Activated CD4-positive, alpha-beta T cell treated with anti-CD3 and anti-CD28 coated beads for 24 hours (primary cell): ENCODE measurements around the gene COMMD2.

ENCODE experiments used
- DNase-seq, 2 donors: peaks; one replicate each; pipeline ENCODE4 v3.0.0-alpha.2; 2020; ENCODE audit warnings: low read depth in 2 of 2

Gene COMMD2

GRCh38 chr3:149752051-149752787 is at the start of gene COMMD2:
Gene COMMD2, minus strand, starts transcription at chr3:149752489. Its CDS starts 45 bp downstream, at chr3:149752444.
- DNase-seq = peak; percentile 62 to 64

- DNase-seq = no peak
Observed at GRCh38 chr3:149801639-149802038, 49.4 kb upstream of the COMMD2 start.

DNA sequence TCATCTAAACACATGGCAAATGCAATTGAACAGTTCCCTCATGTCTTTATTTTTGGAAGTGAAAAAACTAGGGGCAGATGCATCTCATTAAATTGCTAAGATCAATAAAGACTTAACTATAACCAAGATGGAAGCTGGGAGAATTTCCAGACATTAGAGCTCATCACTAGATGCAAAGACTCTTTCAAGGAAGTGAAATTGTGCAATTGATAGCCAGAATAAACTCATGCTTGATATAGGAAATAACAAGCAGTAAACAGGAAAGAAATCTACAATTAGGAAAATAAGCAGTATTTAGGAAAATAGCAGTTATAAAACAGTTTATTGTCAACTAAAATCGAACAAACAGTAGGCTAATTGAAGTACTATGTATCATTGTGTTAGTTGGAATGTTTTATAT is 48.9 kb upstream of the COMMD2 start:
- DNase-seq = no peak

DNA sequence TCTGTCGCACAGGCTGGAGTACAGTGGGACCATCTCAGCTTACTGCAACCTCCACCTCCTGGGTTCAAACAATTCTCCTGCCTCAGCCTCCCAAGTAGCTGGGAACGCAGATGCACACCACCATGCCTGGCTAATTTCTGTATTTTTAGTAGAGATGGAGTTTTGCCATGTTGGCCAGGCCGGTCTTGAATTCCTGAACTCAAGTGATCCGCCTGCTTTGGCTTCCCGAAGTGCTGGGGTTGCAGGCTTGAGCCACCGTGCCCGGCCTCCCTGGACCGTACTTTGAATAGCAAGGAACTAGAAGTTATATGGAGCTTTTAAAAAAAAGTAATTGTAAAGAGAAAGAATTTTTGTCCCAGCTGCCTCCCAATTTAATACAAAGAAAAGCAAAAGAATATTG is 48.4 kb upstream of the COMMD2 start:
- DNase-seq = no peak

GRCh38 chr3:149796026-149796425 is 43.7 kb upstream of the COMMD2 start:
- no peak for DNase-seq

GRCh38 chr3:149792452-149793270 is 40.4 kb upstream of the COMMD2 start, which contains the start of gene ANKUB1:
Gene ANKUB1, minus strand, starts transcription at chr3:149792554. Its CDS starts 188 bp downstream, at chr3:149792366.
- DNase-seq = no peak

DNA sequence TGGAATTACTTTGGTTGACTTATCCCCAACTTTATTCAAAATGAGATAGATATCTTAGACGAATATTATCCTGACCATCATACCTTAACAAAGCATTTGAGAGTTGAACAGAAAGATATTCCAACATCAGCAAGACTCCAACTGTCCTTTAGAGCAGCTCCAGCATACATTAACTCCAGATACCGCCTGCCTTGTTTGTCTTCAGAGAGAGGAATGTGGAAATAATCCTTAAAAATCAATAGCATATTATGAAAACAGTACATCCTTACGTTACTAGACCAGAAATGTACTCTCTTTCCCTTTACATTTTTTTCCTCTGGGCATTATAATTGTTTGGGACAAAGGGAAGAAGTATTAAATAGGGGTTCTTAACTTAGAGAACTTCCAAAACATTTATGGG is 38.4 kb upstream of the COMMD2 start:
- DNase-seq = no peak

GRCh38 chr3:149790268-149790667 is 38.0 kb upstream of the COMMD2 start:
- no peak for DNase-seq

DNA sequence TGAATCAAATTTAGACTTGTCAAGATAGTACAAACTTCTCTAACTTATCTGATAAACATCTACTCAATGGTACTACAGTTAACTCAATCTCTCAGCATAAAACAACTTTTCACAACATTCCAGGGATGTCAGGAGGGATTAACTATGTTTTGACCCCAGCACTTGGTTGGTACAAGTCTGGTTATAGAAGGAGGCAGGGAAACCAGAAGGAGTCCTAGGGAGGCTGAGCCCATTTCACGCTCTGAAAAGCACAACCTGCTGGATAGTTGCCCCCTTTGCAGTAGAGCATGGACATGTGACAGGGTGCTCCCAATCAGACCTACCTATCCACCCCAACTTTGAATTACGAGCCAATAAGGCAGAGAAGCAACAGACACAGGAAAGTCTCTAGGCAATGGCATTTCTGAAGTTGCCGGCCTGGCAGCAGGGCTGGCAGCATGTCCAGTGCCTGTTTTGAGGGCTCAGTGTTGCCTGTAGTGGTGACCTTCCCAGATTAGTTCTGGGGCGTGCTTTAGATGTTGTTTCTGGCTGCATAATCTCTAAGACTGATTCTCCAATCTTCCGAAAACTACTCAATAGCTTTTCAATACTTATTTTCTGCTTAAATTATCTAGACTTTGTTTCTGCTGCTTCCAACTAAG is 31.9 kb upstream of the COMMD2 start:
- no peak for DNase-seq

DNA sequence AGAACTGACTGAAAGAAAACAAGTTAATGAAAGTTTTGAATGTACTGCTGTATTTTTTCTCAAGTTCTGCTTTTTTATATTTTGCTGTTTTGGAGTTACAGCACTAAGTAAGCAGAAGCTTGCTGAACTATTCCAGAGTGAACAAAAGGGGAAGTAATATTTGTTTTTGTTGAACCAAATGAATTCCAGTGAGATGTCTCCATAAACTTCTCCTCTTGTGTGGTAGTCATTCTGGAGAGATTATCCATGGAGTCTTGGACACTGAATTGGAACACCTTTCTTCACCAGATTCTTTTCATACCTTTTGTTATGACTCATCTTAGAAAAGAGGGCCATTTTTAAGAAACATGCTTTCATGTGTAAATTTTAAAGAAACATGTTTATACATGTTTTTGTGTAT is 31.3 kb upstream of the COMMD2 start:
- DNase-seq = no peak

GRCh38 chr3:149781741-149782140 is 29.5 kb upstream of the COMMD2 start:
- DNase-seq = no peak

DNA sequence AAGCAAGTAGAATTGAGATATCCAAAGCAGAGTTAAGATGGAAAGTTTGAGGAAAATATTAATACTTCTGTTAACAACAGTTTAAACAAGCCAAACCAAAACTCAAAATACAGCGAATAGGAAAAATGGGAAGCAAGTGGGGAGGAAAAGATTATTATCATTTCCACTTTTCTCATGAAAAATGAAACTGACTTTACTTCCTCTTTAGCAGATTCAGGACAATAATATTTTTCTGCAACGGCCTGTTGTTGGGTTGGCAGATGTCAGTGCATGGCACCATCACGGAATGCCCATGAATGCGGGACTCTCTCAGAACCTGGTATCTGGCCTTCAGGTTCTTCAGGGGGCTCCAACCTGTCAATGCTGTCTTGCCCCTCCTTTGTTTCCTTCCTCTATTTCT is 28.9 kb upstream of the COMMD2 start:
- no peak for DNase-seq

- DNase-seq = no peak
Observed at GRCh38 chr3:149777414-149778214, 25.3 kb upstream of the COMMD2 start.

DNA sequence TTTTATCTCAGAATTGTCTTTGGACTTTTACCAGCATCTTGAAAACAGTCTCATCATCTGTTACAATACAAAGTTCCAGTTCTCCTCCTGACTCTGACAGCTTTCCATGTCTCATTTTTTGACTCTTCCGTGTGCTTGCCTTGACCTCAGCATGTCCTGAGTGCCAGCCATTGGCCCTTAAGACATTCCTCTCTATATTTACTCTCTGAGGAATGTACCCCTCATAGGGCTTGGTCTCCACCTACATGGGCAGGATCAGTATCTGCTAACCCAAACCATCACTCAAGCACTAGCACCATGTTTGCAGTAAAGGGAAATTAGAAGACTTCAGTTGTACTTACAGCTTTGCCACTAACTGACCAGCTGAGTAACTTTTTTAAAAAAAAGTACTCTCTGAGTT is 23.9 kb upstream of the COMMD2 start:
- no peak for DNase-seq

DNA sequence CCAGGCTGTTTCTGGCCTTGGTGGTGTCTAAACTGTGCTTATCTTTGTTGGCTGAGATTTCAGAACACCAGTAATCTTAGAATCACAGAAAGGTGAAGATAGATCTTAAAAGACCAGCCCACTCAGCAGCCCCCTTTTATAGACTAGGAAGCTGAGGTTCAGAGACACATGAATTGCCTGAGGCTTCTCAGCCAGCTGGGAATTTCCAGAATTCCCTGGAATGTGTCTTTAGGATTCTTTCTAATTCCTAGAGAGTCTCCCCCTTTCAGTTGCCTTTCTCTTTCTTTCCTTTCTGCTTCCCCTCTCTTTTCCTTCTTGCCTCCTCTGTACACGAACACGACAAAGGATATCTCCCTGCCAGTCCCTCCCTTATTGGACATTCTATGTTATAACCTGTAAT is 20.6 kb upstream of the COMMD2 start:
- DNase-seq = no peak

- DNase-seq = peak; percentile 16 to 23
Observed at GRCh38 chr3:149771652-149772271, 19.5 kb upstream of the COMMD2 start.

DNA sequence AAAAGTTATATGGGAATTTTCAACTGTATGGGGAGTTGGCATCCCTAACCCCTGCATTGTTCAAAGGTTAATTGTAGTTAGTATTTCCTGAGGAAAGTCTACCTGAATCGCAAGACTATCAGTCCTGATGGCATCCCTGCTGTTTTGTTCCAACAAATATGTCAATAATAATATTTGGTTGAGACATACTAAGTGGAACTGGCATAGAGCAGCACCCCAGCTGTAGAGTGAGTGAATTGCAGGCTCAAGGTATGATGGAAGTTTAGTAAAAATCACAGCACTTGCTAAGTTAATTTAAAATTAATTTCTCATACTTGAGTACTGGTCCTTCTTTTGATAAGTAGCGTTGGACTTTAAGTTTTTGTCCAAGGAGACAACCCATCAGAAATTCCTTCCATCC is 18.0 kb upstream of the COMMD2 start:
- no peak for DNase-seq

DNA sequence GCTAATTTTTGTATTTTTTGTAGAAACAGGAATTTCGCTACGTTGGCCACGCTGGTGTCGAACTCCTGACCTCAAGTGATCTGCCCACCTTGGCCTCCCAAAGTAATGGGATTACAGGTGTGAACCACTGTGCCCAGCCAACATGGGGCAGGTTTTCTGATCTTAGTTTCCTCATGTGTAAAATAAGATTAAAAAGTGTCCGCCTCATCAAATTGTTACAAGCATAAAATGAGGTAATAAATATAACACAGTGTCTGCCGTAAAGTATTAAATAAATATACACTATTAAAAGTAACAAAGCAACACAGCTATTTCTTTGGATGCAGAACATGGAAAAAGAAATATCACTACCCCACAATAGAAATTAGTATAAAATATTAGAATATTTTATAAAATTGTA is 16.4 kb upstream of the COMMD2 start:
- no peak for DNase-seq

DNA sequence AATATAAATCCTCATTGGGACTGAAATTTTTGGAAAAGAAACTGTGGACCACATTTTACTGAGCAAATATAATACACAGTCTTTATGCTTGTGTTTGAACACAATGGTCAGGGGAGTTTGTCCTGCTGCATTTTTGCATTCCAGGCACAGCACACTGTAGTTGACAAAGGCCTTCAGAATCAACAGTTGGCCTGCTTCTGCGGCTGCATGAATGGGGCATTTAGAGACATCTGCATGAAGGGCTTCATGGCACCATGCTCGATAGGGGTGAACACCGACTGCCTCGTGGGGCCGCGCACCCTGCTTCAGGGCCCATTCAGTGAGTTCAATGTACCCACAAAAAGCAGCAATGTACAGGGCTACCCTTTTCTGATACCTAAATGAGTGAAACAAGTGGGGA is 15.4 kb upstream of the COMMD2 start:
- no peak for DNase-seq

DNA sequence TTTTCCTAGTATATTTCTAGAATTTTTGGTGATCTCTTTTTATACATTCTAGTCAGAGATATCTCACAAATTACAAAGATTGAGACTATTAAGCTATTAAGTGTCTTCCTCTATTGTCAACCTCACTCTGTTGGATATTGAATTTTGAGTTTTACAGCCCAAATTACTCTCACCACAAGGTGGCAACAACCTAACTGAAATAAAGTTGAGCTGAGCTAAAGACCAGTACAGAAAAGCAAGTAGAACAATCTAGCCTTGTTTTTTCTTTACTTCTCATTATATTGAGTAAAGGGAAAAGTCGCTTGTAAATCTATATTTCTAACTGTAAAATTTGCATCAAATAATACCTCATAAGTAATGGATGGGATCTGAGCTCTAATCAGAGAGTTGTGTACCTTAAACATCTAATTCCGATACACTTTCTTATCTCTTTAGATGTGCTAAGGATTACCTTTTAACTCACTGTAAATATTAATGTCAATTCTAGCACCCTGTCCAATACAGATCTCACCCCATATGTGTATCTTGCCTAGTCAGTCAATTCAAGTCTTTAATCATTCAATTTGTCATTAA is 13.6 kb upstream of the COMMD2 start:
- DNase-seq = no peak

GRCh38 chr3:149764302-149764701 is 12.0 kb upstream of the COMMD2 start:
- DNase-seq = no peak
